ENCODE measurements around the gene CSNK1G2. TPM values are rescaled to one million over a fixed set of nuclear protein-coding genes. Genes with fewer than 3 reads are reported as not detected.
A peak's percentile ranks its signal among the peaks of the same experiment; 100 is the strongest.

Gene CSNK1G2
- total RNA-seq, 1 experiment from 2014 or later = 100.0 TPM

GRCh38 chr19:1953441-1954094 lies 12.6 kb downstream of the CSNK1G2 start:
- Histone ChIP-seq H3K14ac (ENCODE audit: insufficient read depth, low read length) (no peak overlapping the region), H2AK5ac (ENCODE audit: insufficient read length, low read length) (no peak overlapping the region), H2BK12ac (ENCODE audit: insufficient read length, low read depth, low read length) (no peak overlapping the region), H3K4ac (ENCODE audit: low read depth, low read length) (no peak overlapping the region), H2AFZ (ENCODE audit: low read length) (no peak overlapping the region), H3K79me2 (ENCODE audit: insufficient read depth, low read length) (peaks cover 38% of the 10 kb centered on the region), H4K20me1 (ENCODE audit: control insufficient read depth, insufficient read depth, insufficient read length) (no peaks in the 10 kb centered on the region), H4K91ac (ENCODE audit: insufficient read length, low read depth, low read length) (no peak overlapping the region), H3K23me2 (ENCODE audit: insufficient read length, low read depth, low read length, poor library complexity, severe bottlenecking) (peaks cover 2% of the 10 kb centered on the region), H3K18ac (ENCODE audit: insufficient read length, low read depth, low read length) (no peak overlapping the region), H2BK5ac (ENCODE audit: insufficient read length, low read length) (no peak overlapping the region), H3K9ac (ENCODE audit: extremely low read depth, insufficient read length, low read length) (no peak overlapping the region), H3K23ac (ENCODE audit: insufficient read length, low read depth, low read length) (no peak overlapping the region), H3K79me1 (ENCODE audit: insufficient read depth, low read depth, low read length, poor library complexity, severe bottlenecking) (peaks cover 10% of the 10 kb centered on the region), H3K27me3 (ENCODE audit: insufficient read depth, low read length) (no peaks in the 10 kb centered on the region), H3K56ac (ENCODE audit: insufficient read length, low read depth, low read length) (no peak overlapping the region), H3K27ac (ENCODE audit: insufficient read length, low read depth, low read length) (no peak overlapping the region), H3K4me1 (ENCODE audit: insufficient read depth, low read length) (no peaks in the 10 kb centered on the region), H3T11ph (ENCODE audit: low read length) (no peak overlapping the region), H3K9me3 (ENCODE audit: control insufficient read depth, low read depth, low read length) (no peaks in the 10 kb centered on the region), H2BK20ac (ENCODE audit: low read depth, low read length, poor library complexity, severe bottlenecking) (no peak overlapping the region), H2BK120ac (ENCODE audit: low read depth, low read length, poor library complexity, severe bottlenecking) (no peak overlapping the region), H4K5ac (ENCODE audit: insufficient read length, low read depth, low read length) (no peak overlapping the region), H4K8ac (replicated peaks; ENCODE audit: insufficient read length, low read depth, low read length) (no peak overlapping the region), H2BK15ac (ENCODE audit: low read depth, low read length) (no peak overlapping the region), H3K4me2 (ENCODE audit: insufficient read depth, insufficient read length, low read length) (no peak overlapping the region)
- peaks cover 4 to 19% of the 10 kb centered on the region in 2 experiments; a peak in 3 of 4 replicates for H3K4me1 Mint-ChIP-seq
- no CpG with 5 or more reads among the region's 32 CpGs for WGBS (ENCODE audit: extremely low coverage, insufficient read length, low lambda C conversion rate)
- H3K9me3 Mint-ChIP-seq = no peaks in the 10 kb centered on the region
- H3K36me3 Mint-ChIP-seq (ENCODE audit: insufficient read depth in 1 of 3, low read depth in 3 of 3) = peaks cover 16 to 28% (median 20%) of the 10 kb centered on the region in 3 experiments; a peak in 6 of 7 replicates
- H3K27me3 Mint-ChIP-seq (ENCODE audit: low read depth) = no peaks in the 10 kb centered on the region
- H3K4me3 Mint-ChIP-seq = no peak overlapping the region
- DNase-seq = no peak
- peak overlapping the region in 1 of 3 experiments; percentile 44; a peak in 2 of 7 replicates for H3K27ac Mint-ChIP-seq
- TF ChIP-seq, protein P1, sequence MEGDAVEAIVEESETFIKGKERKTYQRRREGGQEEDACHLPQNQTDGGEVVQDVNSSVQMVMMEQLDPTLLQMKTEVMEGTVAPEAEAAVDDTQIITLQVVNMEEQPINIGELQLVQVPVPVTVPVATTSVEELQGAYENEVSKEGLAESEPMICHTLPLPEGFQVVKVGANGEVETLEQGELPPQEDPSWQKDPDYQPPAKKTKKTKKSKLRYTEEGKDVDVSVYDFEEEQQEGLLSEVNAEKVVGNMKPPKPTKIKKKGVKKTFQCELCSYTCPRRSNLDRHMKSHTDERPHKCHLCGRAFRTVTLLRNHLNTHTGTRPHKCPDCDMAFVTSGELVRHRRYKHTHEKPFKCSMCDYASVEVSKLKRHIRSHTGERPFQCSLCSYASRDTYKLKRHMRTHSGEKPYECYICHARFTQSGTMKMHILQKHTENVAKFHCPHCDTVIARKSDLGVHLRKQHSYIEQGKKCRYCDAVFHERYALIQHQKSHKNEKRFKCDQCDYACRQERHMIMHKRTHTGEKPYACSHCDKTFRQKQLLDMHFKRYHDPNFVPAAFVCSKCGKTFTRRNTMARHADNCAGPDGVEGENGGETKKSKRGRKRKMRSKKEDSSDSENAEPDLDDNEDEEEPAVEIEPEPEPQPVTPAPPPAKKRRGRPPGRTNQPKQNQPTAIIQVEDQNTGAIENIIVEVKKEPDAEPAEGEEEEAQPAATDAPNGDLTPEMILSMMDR (conservative IDR thresholded peaks at IDR 0.05) = no peak
